H1 (cell line): Measurements from ENCODE around the gene DPP10. TPM values are rescaled to one million over a fixed set of nuclear protein-coding genes. Genes with fewer than 3 reads are reported as not detected.

Source experiments
- CTCF ChIA-PET: fragments of 300-600 bp; sonication (Branson Sonifier 250); formaldehyde crosslinking; loops from one replicate; lab custom pipeline; 2021; ENCODE audit not compliant: partially characterized antibody; lab: Charles Lee
- POLR2A ChIA-PET: fragments of 300-600 bp; sonication (Branson Sonifier 250); formaldehyde crosslinking; loops from one replicate; lab custom pipeline; 2021; ENCODE audit warnings: inconsistent platforms; ENCODE audit not compliant: partially characterized antibody; lab: Charles Lee
- DNase-seq, 2 experiments: peaks; one replicate each; pipeline versions ENCODE4 v3.0.0 to v3.0.0-alpha.2; 2010 to 2022; ENCODE audit warnings: low spot score in 2 of 2, low read depth in 1 of 2, mixed read lengths in 1 of 2
- FAIRE-seq: peaks from 2 replicates; lab custom pipeline; 2011; peaks lifted over from hg19 to GRCh38; lab: Jason Lieb, UNC
- H2AFZ ChIP-seq: 2 replicates; pipeline ENCODE4 v1.8.1; 2012; ENCODE audit warnings: low read length, inconsistent platforms
- H2AK5ac ChIP-seq: 2 replicates; pipeline ENCODE4 v1.6.1; 2013; ENCODE audit warnings: low read depth, low read length
- H2BK120ac ChIP-seq: replicated peaks from 2 replicates; pipeline ENCODE3; 2013; ENCODE audit warnings: low read depth, low read length, inconsistent platforms
- H2BK12ac ChIP-seq: 2 replicates; pipeline ENCODE4 v1.6.1; 2013; ENCODE audit warnings: low read depth, low read length
- H2BK15ac ChIP-seq: 2 replicates; pipeline ENCODE4 v1.6.1; 2013; ENCODE audit warnings: low read length
- H2BK20ac ChIP-seq: 2 replicates; pipeline ENCODE4 v1.6.1; 2013; ENCODE audit warnings: low read length
- H2BK5ac ChIP-seq: 2 replicates; pipeline ENCODE4 v1.6.1; 2013; ENCODE audit warnings: low read depth, low read length
- H3K14ac ChIP-seq: 2 replicates; pipeline ENCODE4 v1.6.1; 2013; ENCODE audit warnings: inconsistent platforms; ENCODE audit not compliant: insufficient read length
- H3K18ac ChIP-seq: 2 replicates; pipeline ENCODE4 v1.6.1; 2013; ENCODE audit warnings: low read length; ENCODE audit errors: extremely low read depth
- H3K23ac ChIP-seq: 2 replicates; pipeline ENCODE4 v1.6.1; 2013; ENCODE audit warnings: inconsistent platforms; ENCODE audit not compliant: insufficient read length
- H3K23me2 ChIP-seq: 2 replicates; pipeline ENCODE4 v1.6.1; 2013; ENCODE audit warnings: low read depth, low read length
- H3K27ac ChIP-seq: 2 replicates; pipeline ENCODE4 v1.6.1; 2011; ENCODE audit warnings: low read depth, low read length, inconsistent platforms
- H3K27me3 ChIP-seq, 4 experiments: replicated peaks in 1 of 4; 1 replicate in 1 of 4; 2 replicates in 3 of 4; pipeline versions ENCODE4 v1.6.1 to v1.8.1; 2011 to 2013; ENCODE audit warnings: low read length in 3 of 4, mild to moderate bottlenecking in 3 of 4, inconsistent platforms in 2 of 4, mixed read lengths in 2 of 4, moderate library complexity in 1 of 4; ENCODE audit not compliant: control insufficient read depth in 3 of 4, insufficient read depth in 3 of 4; ENCODE audit errors: extremely low read depth in 1 of 4
- H3K36me3 ChIP-seq, 4 experiments: 2 replicates each; pipeline versions ENCODE4 v1.6.1 to v1.8.1; 2011 to 2013; ENCODE audit warnings: mild to moderate bottlenecking in 4 of 4, low read length in 3 of 4, moderate library complexity in 2 of 4, control low read depth in 1 of 4, inconsistent platforms in 1 of 4; ENCODE audit not compliant: insufficient read depth in 4 of 4, control insufficient read depth in 2 of 4
- H3K4ac ChIP-seq: replicated peaks from 2 replicates; pipeline ENCODE3; 2013; ENCODE audit warnings: low read length, low read depth, mixed read lengths, inconsistent platforms; ENCODE audit not compliant: insufficient read length
- H3K4me1 ChIP-seq, 4 experiments: replicated peaks in 1 of 4; 1 replicate in 1 of 4; 2 replicates in 3 of 4; pipeline versions ENCODE4 v1.6.1 to v1.8.1; 2011 to 2013; ENCODE audit warnings: low read length in 3 of 4, inconsistent platforms in 2 of 4, mixed read lengths in 1 of 4; ENCODE audit not compliant: insufficient read depth in 4 of 4, control insufficient read depth in 3 of 4
- H3K4me2 ChIP-seq, 2 experiments: 2 replicates each; pipeline versions ENCODE4 v1.6.1 to v1.8.1; 2011 to 2013; ENCODE audit warnings: low read depth in 2 of 2, low read length in 2 of 2, control low read depth in 1 of 2, inconsistent platforms in 1 of 2, mild to moderate bottlenecking in 1 of 2; ENCODE audit not compliant: insufficient read depth in 1 of 2
- H3K4me3 ChIP-seq, 4 experiments: fragments of 200-600, 300-600 bp in 1 of 4; sonication (generic), shearing (Covaris generic), sonication (Bioruptor Twin) in 1 of 4; 2 replicates each; pipeline versions ENCODE4 v1.5.1 to v1.8.1; 2011 to 2016; ENCODE audit warnings: low read length in 4 of 4, low read depth in 3 of 4, control low read depth in 2 of 4, inconsistent platforms in 2 of 4, mild to moderate bottlenecking in 2 of 4, mixed read lengths in 1 of 4, moderate library complexity in 1 of 4; ENCODE audit not compliant: insufficient read depth in 2 of 4; ENCODE audit errors: extremely low read depth in 1 of 4
- H3K56ac ChIP-seq: replicated peaks from 2 replicates; pipeline ENCODE3; 2013; ENCODE audit warnings: low read depth, mild to moderate bottlenecking, mixed read lengths, low read length, inconsistent platforms; ENCODE audit not compliant: insufficient read length
- H3K79me1 ChIP-seq: 2 replicates; pipeline ENCODE4 v1.6.1; 2013; ENCODE audit warnings: low read depth, low read length, control low read depth
- H3K79me2 ChIP-seq, 2 experiments: 2 replicates each; pipeline versions ENCODE4 v1.6.1 to v1.8.1; 2012 to 2013; ENCODE audit warnings: low read length in 2 of 2, mild to moderate bottlenecking in 2 of 2, inconsistent platforms in 1 of 2; ENCODE audit not compliant: insufficient read depth in 2 of 2, control insufficient read depth in 1 of 2
- H3K9ac ChIP-seq, 4 experiments: replicated peaks in 1 of 4; 1 replicate in 1 of 4; 2 replicates in 3 of 4; pipeline versions ENCODE4 v1.6.1 to v1.8.1; 2011 to 2013; ENCODE audit warnings: low read depth in 3 of 4, low read length in 3 of 4, control low read depth in 2 of 4, mild to moderate bottlenecking in 2 of 4, moderate library complexity in 2 of 4, inconsistent platforms in 1 of 4; ENCODE audit errors: extremely low read depth in 1 of 4
- H3K9me3 ChIP-seq, 2 experiments: 2 replicates each; pipeline versions ENCODE4 v1.6.1 to v1.8.1; 2012 to 2013; ENCODE audit warnings: mild to moderate bottlenecking in 2 of 2, moderate library complexity in 2 of 2, control low read depth in 1 of 2, inconsistent platforms in 1 of 2, low read depth in 1 of 2, low read length in 1 of 2, mixed read lengths in 1 of 2; ENCODE audit not compliant: insufficient read depth in 2 of 2
- H4K20me1 ChIP-seq, 2 experiments: replicated peaks in 1 of 2; 2 replicates each; pipeline versions ENCODE3 to v1.8.1; 2011 to 2013; ENCODE audit warnings: inconsistent platforms in 2 of 2, low read length in 2 of 2, mild to moderate bottlenecking in 1 of 2; ENCODE audit not compliant: insufficient read depth in 2 of 2, control insufficient read depth in 1 of 2
- H4K5ac ChIP-seq: 2 replicates; pipeline ENCODE4 v1.6.1; 2013; ENCODE audit warnings: low read length, low read depth, mixed read lengths, inconsistent platforms; ENCODE audit not compliant: insufficient read length
- H4K8ac ChIP-seq: 2 replicates; pipeline ENCODE4 v1.8.0; 2013; ENCODE audit warnings: mild to moderate bottlenecking, moderate library complexity, low read length, inconsistent platforms; ENCODE audit not compliant: insufficient read depth; ENCODE audit errors: extremely low read depth
- H4K91ac ChIP-seq: replicated peaks from 2 replicates; pipeline ENCODE3; 2013; ENCODE audit warnings: low read length, mixed read lengths, inconsistent platforms; ENCODE audit not compliant: insufficient read length
- BACH1 ChIP-seq: IDR thresholded peaks from 2 replicates; pipeline ENCODE4 v1.6.1; 2012; ENCODE audit warnings: low read length, improper control_type of control experiment
- CHD2 ChIP-seq: IDR thresholded peaks from 2 replicates; pipeline ENCODE4 v1.6.1; 2012; ENCODE audit warnings: low read length, improper control_type of control experiment
- EGR1 ChIP-seq: IDR thresholded peaks from 2 replicates; pipeline ENCODE4 v1.6.1; 2011; ENCODE audit warnings: low read depth, low read length, borderline replicate concordance
- FOSL1 ChIP-seq: IDR thresholded peaks from 2 replicates; pipeline ENCODE4 v1.6.1; 2011; ENCODE audit warnings: mild to moderate bottlenecking, low read depth, low read length, moderate library complexity; ENCODE audit not compliant: insufficient read depth
- MAFK ChIP-seq: IDR thresholded peaks from 2 replicates; pipeline ENCODE4 v1.6.1; 2012; ENCODE audit warnings: low read depth, mild to moderate bottlenecking, improper control_type of control experiment, low read length
- POLR2AphosphoS5 ChIP-seq: IDR thresholded peaks from 2 replicates; pipeline ENCODE4 v1.6.1; 2011; ENCODE audit warnings: low read depth, low read length
- RAD21 ChIP-seq, 2 experiments: IDR thresholded peaks in 1 of 2; conservative IDR thresholded peaks in 1 of 2; 2 replicates each; pipeline ENCODE4 v1.6.1; 2011; ENCODE audit warnings: low read depth in 2 of 2, low read length in 2 of 2, improper control_type of control experiment in 1 of 2, inconsistent platforms in 1 of 2, mild to moderate bottlenecking in 1 of 2, moderate library complexity in 1 of 2
- SP2 ChIP-seq: IDR thresholded peaks from 2 replicates; pipeline ENCODE4 v1.6.1; 2012; ENCODE audit warnings: mild to moderate bottlenecking, low read length, inconsistent platforms
- TEAD4 ChIP-seq: IDR thresholded peaks from 2 replicates; pipeline ENCODE4 v1.6.1; 2012; ENCODE audit warnings: low read depth, low read length, inconsistent platforms, mixed read lengths
- WGBS, 2 experiments: shearing (Covaris generic) in 1 of 2; methylation state at CpG; one replicate each; pipeline versions ENCODE4 v1.1.6 to v1.1.7; 2013 to 2015; ENCODE audit warnings: low lambda C conversion rate in 2 of 2, mixed read lengths in 2 of 2, inconsistent platforms in 1 of 2, low coverage in 1 of 2, missing lambda C conversion rate in 1 of 2; ENCODE audit not compliant: insufficient replicate concordance in 2 of 2, insufficient coverage in 1 of 2, insufficient read length in 1 of 2; ENCODE audit errors: extremely low coverage in 1 of 2, missing lambda C conversion rate in 1 of 2; 5-methylcytosine and 5-hydroxymethylcytosine counted together
- polyA plus RNA-seq, 7 experiments: library from polyadenylated mRNA; depleted of rRNA in 3 of 7; stranded (reverse) in 5 of 7; unstranded in 2 of 7; fragments of >200 nt in 5 of 7; fragments of 200-250 nt in 2 of 7; gene quantifications; 1 replicate in 5 of 7; 2 replicates in 1 of 7; 4 replicates in 1 of 7; pipeline versions ENCODE4 v1.2.1 to v1.2.3, GENCODE V29; 2011 to 2013; ENCODE audit warnings: missing spikeins in 2 of 7, mixed read lengths in 2 of 7
- total RNA-seq: library from RNA; stranded (reverse); fragmentation: NEBNext Ultra II Directional; extraction: Animal tissue kit (Norgen Biotek cat#: 25700); gene quantifications from 2 replicates; pipeline ENCODE4 v1.2.1, GENCODE V29; 2021
- TF ChIP-seq, protein P1 (sequence below): IDR thresholded peaks from 2 replicates; pipeline ENCODE4 v1.6.1; 2012; ENCODE audit warnings: inconsistent platforms
- TF ChIP-seq, protein P2 (sequence below): IDR thresholded peaks from 2 replicates; pipeline ENCODE4 v1.6.1; 2012; ENCODE audit warnings: inconsistent platforms

The DPP10 gene
- total and polyA plus RNA-seq, 2 of the 8 experiments (the other 6 are each of a cell fraction or from before 2014, with no cell fraction given): 3.3 to 7.2 TPM

DNA sequence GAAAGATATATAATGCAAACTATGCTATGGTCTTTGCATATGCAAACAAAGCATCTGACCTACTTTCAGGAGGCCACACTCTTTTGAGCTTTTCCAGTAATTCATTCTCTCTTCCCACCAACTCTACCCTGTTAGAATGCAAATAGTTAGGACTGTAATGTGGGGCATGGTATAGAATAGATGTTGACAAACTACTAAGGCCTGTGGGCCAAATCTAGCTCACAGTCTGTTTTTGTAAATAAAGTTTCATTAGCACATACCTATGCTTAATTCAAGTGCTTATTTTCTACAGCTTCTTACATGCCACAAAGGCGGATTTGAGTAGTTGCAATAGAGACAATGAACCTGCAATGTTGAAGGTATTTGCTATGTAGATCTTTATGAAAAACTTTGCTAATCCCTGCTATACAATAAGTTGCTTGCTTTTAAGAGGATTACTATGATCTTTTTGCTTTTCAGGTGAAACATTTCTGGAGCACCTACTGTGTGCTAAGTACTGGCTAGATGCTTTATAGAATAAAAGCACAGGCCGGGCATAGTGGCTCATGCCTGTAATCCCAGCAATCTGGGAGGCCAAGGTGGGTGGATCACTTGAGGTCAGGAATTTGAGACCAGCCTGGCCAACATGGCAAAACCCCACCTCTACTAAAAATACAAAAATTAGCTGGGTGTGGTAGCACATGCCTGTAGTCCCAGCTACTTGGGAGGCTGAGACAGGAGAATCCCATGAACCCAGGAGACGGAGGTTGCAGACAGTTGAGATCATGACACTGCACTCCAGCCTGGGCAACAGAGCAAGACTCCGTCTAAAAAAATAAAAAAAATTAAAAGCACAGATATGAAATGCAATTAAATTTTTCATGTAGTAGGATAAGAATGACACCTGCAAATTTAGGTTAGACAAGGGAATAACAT, 267.8 kb downstream of the DPP10 start:
- Histone ChIP-seq H3K9ac (no peak overlapping the region), H4K91ac (no peak overlapping the region), H2BK5ac (0 out of 2 replicates have a peak overlapping the region, but pooled peaks have one; percentile 5), H3K9me3 (no peaks in the 10 kb centered on the region), H3K18ac (no peak overlapping the region), H3K23ac (no peak overlapping the region), H2AFZ (no peak overlapping the region), H3K79me2 (no peaks in the 10 kb centered on the region), H3K4me2 (peak overlapping the region in 1 of 2 experiments; percentile 42; a peak in 2 of 4 replicates), H3K4ac (no peak overlapping the region), H2BK20ac (no peak overlapping the region), H3K27me3 (no peaks in the 10 kb centered on the region), H4K20me1 (no peaks in the 10 kb centered on the region), H4K8ac (no peak overlapping the region), H3K14ac (no peak overlapping the region), H2BK15ac (no peak overlapping the region), H3K4me3 (no peak overlapping the region), H3K23me2 (peaks cover 2% of the 10 kb centered on the region; the same call in 1 of the 2 replicates), H2BK120ac (peak overlapping the region; percentile 8), H3K36me3 (no peaks in the 10 kb centered on the region), H2AK5ac (no peak overlapping the region), H3K56ac (no peak overlapping the region), H3K27ac (no peak overlapping the region), H2BK12ac (no peak overlapping the region), H3K4me1 (peaks cover 0 to 13% (median 9%) of the 10 kb centered on the region in 4 experiments; a peak in 4 of 7 replicates), H3K79me1 (no peaks in the 10 kb centered on the region), H4K5ac (no peak overlapping the region)
- DNase-seq (no peak), FAIRE-seq (peak; percentile 62)
- CTCF ChIA-PET: interaction anchor here (0.6 to 1.0 kb wide), 2 partner anchors 9 to 33 kb away, joined by 3 to 4 read pairs; no protein-coding TSS in a partner anchor
- 46% methylated on average over 4 of the region's 4 CpGs; no CpG with 5 or more reads in 1 of the 2 experiments for WGBS, 2 experiments
- POLR2A ChIA-PET: interaction anchor here (0.8 kb wide), 1 partner anchor 28 kb away, joined by 3 read pairs; no protein-coding TSS in a partner anchor
- TF ChIP-seq CHD2 (no peak), TEAD4 (no peak), BACH1 (no peak), SP2 (no peak), POLR2AphosphoS5 (no peak), FOSL1 (no peak), MAFK (no peak), EGR1 (no peak), RAD21 (IDR thresholded peaks at IDR 0.05 in 1 of 2, conservative IDR thresholded peaks at IDR 0.05 in 1 of 2; ENCODE audit: low read depth in 2 of 2, low read length in 2 of 2) (no peak)
- TF ChIP-seq, protein P1, sequence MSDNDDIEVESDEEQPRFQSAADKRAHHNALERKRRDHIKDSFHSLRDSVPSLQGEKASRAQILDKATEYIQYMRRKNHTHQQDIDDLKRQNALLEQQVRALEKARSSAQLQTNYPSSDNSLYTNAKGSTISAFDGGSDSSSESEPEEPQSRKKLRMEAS: no peak
- TF ChIP-seq, protein P2, sequence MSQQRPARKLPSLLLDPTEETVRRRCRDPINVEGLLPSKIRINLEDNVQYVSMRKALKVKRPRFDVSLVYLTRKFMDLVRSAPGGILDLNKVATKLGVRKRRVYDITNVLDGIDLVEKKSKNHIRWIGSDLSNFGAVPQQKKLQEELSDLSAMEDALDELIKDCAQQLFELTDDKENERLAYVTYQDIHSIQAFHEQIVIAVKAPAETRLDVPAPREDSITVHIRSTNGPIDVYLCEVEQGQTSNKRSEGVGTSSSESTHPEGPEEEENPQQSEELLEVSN: no peak
